OCI-LY3 (cell line): ENCODE data around the gene SNTB2.

Experiments
- H2AFZ ChIP-seq: fragments of 200-600, 300-600 bp; shearing (Covaris generic); 2 replicates; pipeline ENCODE4 v1.6.0; 2014; ENCODE audit warnings: antibody characterized with exemption, low read depth, low read length
- H3K27ac ChIP-seq: fragments of 200-600, 300-600 bp; sonication (generic); 2 replicates; pipeline ENCODE4 v1.5.1; 2014; ENCODE audit warnings: mild to moderate bottlenecking, low read length, moderate library complexity, mixed read lengths
- H3K27me3 ChIP-seq: fragments of 200-600, 300-600 bp; sonication (generic); 2 replicates; pipeline ENCODE4 v1.6.1; 2014; ENCODE audit warnings: low read depth, low read length, mixed read lengths
- H3K36me3 ChIP-seq: fragments of 200-600, 300-600 bp; sonication (generic); replicated peaks from 2 replicates; pipeline ENCODE3; 2014; ENCODE audit warnings: low read depth, low read length, mixed read lengths
- H3K4me1 ChIP-seq: fragments of 300-600, 200-600 bp; sonication (generic); 2 replicates; pipeline ENCODE4 v1.6.1; 2014; ENCODE audit warnings: low read length, mixed read lengths
- H3K4me2 ChIP-seq: fragments of 200-600, 300-600 bp; sonication (generic); 2 replicates; pipeline ENCODE4 v1.6.1; 2014; ENCODE audit warnings: low read length, mixed read lengths
- H3K4me3 ChIP-seq: fragments of 300-600, 200-600 bp; sonication (generic); 2 replicates; pipeline ENCODE4 v1.5.1; 2014; ENCODE audit warnings: antibody characterized with exemption, mild to moderate bottlenecking, low read length, moderate library complexity
- H3K79me2 ChIP-seq: fragments of 300-600, 200-600 bp; shearing (Covaris generic); 2 replicates; pipeline ENCODE4 v1.6.1; 2014; ENCODE audit warnings: mild to moderate bottlenecking, low read length, mixed read lengths
- H3K9ac ChIP-seq: fragments of 300-600, 200-600 bp; shearing (Covaris generic); 2 replicates; pipeline ENCODE4 v1.6.0; 2014; ENCODE audit warnings: mild to moderate bottlenecking, low read length, moderate library complexity
- H3K9me3 ChIP-seq: fragments of 200-600, 300-600 bp; shearing (Covaris generic); 2 replicates; pipeline ENCODE4 v1.6.1; 2014; ENCODE audit warnings: low read length, mixed read lengths; ENCODE audit not compliant: insufficient read depth
- H4K20me1 ChIP-seq: fragments of 200-600, 300-600 bp; sonication (generic); 2 replicates; pipeline ENCODE4 v1.6.1; 2016; ENCODE audit warnings: low read length, mixed read lengths; ENCODE audit not compliant: insufficient read depth
- EZH2phosphoT487 ChIP-seq: fragments of 200-600 bp; shearing (Covaris generic); IDR thresholded peaks from 2 replicates; pipeline ENCODE4 v1.6.1; 2018; ENCODE audit warnings: antibody characterized with exemption, mixed run types, low read depth
- TF ChIP-seq, protein P1 (sequence below): fragments of 200-600, 300-600 bp; sonication (generic); IDR thresholded peaks from 2 replicates; pipeline ENCODE4 v1.5.1; 2014; ENCODE audit warnings: antibody characterized with exemption, low read length, low read depth

Gene SNTB2

DNA sequence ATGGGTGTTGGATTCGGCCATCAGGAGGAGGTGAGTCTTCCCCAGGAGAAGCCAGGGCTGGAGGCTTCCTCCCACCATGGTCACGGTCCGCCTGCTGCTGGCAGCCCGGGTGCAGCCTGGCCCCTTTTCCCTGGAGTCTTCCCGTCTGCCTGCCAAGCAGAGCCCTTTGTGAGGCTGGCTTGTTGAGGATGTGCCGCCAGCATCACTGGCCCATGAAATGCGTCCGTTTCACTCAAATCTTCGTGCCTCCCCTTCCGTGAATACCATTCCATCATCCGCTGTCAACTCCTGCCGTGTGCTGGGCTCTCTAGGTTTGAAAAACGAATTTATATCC is 133.7 kb downstream of the SNTB2 start:
- H3K4me2 ChIP-seq, result no peak overlapping the region
- no peak overlapping the region for H3K9ac ChIP-seq
- no peak overlapping the region for H3K4me3 ChIP-seq
- no peak overlapping the region for H3K27ac ChIP-seq
- no peaks in the 10 kb centered on the region for H3K4me1 ChIP-seq
- no peaks in the 10 kb centered on the region for H3K27me3 ChIP-seq
- no peak for TF ChIP-seq EZH2phosphoT487
- TF ChIP-seq, protein P1, sequence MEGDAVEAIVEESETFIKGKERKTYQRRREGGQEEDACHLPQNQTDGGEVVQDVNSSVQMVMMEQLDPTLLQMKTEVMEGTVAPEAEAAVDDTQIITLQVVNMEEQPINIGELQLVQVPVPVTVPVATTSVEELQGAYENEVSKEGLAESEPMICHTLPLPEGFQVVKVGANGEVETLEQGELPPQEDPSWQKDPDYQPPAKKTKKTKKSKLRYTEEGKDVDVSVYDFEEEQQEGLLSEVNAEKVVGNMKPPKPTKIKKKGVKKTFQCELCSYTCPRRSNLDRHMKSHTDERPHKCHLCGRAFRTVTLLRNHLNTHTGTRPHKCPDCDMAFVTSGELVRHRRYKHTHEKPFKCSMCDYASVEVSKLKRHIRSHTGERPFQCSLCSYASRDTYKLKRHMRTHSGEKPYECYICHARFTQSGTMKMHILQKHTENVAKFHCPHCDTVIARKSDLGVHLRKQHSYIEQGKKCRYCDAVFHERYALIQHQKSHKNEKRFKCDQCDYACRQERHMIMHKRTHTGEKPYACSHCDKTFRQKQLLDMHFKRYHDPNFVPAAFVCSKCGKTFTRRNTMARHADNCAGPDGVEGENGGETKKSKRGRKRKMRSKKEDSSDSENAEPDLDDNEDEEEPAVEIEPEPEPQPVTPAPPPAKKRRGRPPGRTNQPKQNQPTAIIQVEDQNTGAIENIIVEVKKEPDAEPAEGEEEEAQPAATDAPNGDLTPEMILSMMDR, result no peak
- peaks cover 70% of the 10 kb centered on the region for H3K36me3 ChIP-seq
- no peak overlapping the region for H2AFZ ChIP-seq
- H4K20me1 ChIP-seq, result peaks cover 11% of the 10 kb centered on the region; the same call in 1 of the 2 replicates
- H3K79me2 ChIP-seq, result peaks cover 39% of the 10 kb centered on the region
- H3K9me3 ChIP-seq, result no peaks in the 10 kb centered on the region

DNA sequence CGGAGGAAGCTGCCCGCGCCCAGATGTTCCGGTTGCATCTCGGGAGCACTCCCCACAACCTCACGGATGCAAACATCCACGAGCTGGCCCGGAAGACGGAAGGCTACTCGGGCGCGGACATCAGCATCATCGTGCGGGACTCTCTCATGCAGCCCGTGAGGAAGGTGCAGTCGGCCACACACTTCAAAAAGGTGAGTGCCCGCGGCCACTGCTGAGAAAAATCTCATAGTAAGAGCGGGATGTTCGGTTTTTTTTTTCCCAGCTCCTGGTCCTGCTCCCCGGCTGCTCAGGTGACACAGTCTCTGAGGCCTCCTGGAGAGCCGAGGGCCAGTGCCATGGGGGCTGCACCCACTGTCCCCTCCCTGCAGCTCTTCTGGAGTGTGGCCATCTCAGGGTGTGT is 134.1 kb downstream of the SNTB2 start:
- Histone ChIP-seq H3K27ac (no peak overlapping the region), H3K4me3 (no peak overlapping the region), H3K4me2 (no peak overlapping the region), H3K9me3 (no peaks in the 10 kb centered on the region), H3K36me3 (peaks cover 70% of the 10 kb centered on the region), H4K20me1 (peaks cover 15% of the 10 kb centered on the region; the same call in 1 of the 2 replicates), H2AFZ (no peak overlapping the region), H3K9ac (no peak overlapping the region), H3K79me2 (peaks cover 43% of the 10 kb centered on the region), H3K27me3 (no peaks in the 10 kb centered on the region), H3K4me1 (no peaks in the 10 kb centered on the region)
- TF ChIP-seq EZH2phosphoT487, result no peak
- TF ChIP-seq, protein P1, result no peak

- no peak overlapping the region for H3K4me3 ChIP-seq
- H3K27me3 ChIP-seq, result no peaks in the 10 kb centered on the region
- no peak overlapping the region for H2AFZ ChIP-seq
- H3K9me3 ChIP-seq, result no peaks in the 10 kb centered on the region
- no peak overlapping the region for H3K9ac ChIP-seq
- peaks cover 24% of the 10 kb centered on the region; the same call in 1 of the 2 replicates for H4K20me1 ChIP-seq
- H3K79me2 ChIP-seq, result peaks cover 56% of the 10 kb centered on the region
- H3K4me2 ChIP-seq, result no peak overlapping the region
- TF ChIP-seq, protein P1, result no peak
- no peak for TF ChIP-seq EZH2phosphoT487
- no peak overlapping the region for H3K27ac ChIP-seq
- peaks cover 70% of the 10 kb centered on the region for H3K36me3 ChIP-seq
- H3K4me1 ChIP-seq, result no peaks in the 10 kb centered on the region
Measured at GRCh38 chr16:69322343-69322742, 135.4 kb downstream of the SNTB2 start.

GRCh38 chr16:69323415-69323814 is 136.5 kb downstream of the SNTB2 start:
- Histone ChIP-seq H4K20me1 (peaks cover 27% of the 10 kb centered on the region), H2AFZ (no peak overlapping the region), H3K27ac (no peak overlapping the region), H3K9me3 (no peaks in the 10 kb centered on the region), H3K4me2 (no peak overlapping the region), H3K79me2 (peaks cover 66% of the 10 kb centered on the region), H3K27me3 (no peaks in the 10 kb centered on the region), H3K9ac (no peak overlapping the region), H3K4me3 (no peak overlapping the region), H3K4me1 (peaks cover 3% of the 10 kb centered on the region), H3K36me3 (peaks cover 77% of the 10 kb centered on the region)
- TF ChIP-seq, protein P1, result no peak
- TF ChIP-seq EZH2phosphoT487, result no peak
